K562 (cell line): ENCODE data around the gene PIP5K1B. TPM values are rescaled to one million over a fixed set of nuclear protein-coding genes. Genes with fewer than 3 reads are reported as not detected.

Experiments
- ATAC-seq: fragments of 200-7000 bp; cut with Tn5 transposase; 3 replicates; pipeline ENCODE4 v1.9.1; 2020; ENCODE audit warnings: moderate library complexity
- BruUV-seq: library from RNA; stranded (reverse); fragments of 400-500 nt; replicated peaks from 2 replicates; lab custom pipeline; 2021; lab: Mats Ljungman, UMichigan
- CTCF ChIA-PET: fragments of 300-600 bp; formaldehyde crosslinking; extraction: SDS; loops from one replicate; lab custom pipeline; 2021; ENCODE audit warnings: low intra/inter-chr PET ratio; lab: Yijun Ruan, JAX
- POLR2A ChIA-PET: fragments of 300-600, 350-650 bp; sonication (Branson Sonifier 250); formaldehyde crosslinking; extraction: SDS; loops from one replicate; lab custom pipeline; 2021; ENCODE audit warnings: antibody characterized with exemption, inconsistent platforms; lab: Yijun Ruan, JAX
- DNase-seq, 4 experiments: peaks; one replicate each; pipeline versions ENCODE4 v3.0.0 to v3.0.0-alpha.2; 2011 to 2018; ENCODE audit warnings: low spot score in 3 of 4, mixed read lengths in 3 of 4; ENCODE audit errors: extremely low read depth in 1 of 4
- FAIRE-seq: peaks from 2 replicates; lab custom pipeline; 2011; peaks lifted over from hg19 to GRCh38; lab: Jason Lieb, UNC
- H2AFZ ChIP-seq: 2 replicates; pipeline ENCODE4 v1.6.0; 2011; ENCODE audit warnings: low read depth, low read length, control low read depth, inconsistent platforms
- H3K27ac ChIP-seq: fragments of 200-600 bp; 3 replicates; pipeline ENCODE4 v1.8.0; 2011; ENCODE audit warnings: low read depth, mild to moderate bottlenecking, control low read depth, inconsistent platforms, low read length, moderate library complexity, mixed read lengths; ENCODE audit errors: extremely low read depth
- H3K27me3 ChIP-seq, 2 experiments: fragments of 300-600 bp in 1 of 2; 2 replicates in 1 of 2; 3 replicates in 1 of 2; pipeline versions ENCODE4 v1.6.0 to v1.8.0; 2011; ENCODE audit warnings: inconsistent platforms in 2 of 2, low read length in 2 of 2, mild to moderate bottlenecking in 1 of 2, mixed read lengths in 1 of 2, moderate library complexity in 1 of 2; ENCODE audit not compliant: control insufficient read depth in 2 of 2, insufficient read depth in 2 of 2
- H3K36me3 ChIP-seq: fragments of 300-600 bp; 3 replicates; pipeline ENCODE4 v1.8.0; 2011; ENCODE audit warnings: mild to moderate bottlenecking, low read length, inconsistent platforms; ENCODE audit not compliant: control insufficient read depth, insufficient read depth
- H3K4me1 ChIP-seq, 2 experiments: fragments of 200-600 bp in 1 of 2; replicated peaks in 1 of 2; 2 replicates in 1 of 2; 3 replicates in 1 of 2; pipeline versions ENCODE4 v1.5.1 to v1.8.0; 2011; ENCODE audit warnings: inconsistent platforms in 2 of 2, low read length in 2 of 2, mild to moderate bottlenecking in 1 of 2, mixed read lengths in 1 of 2, moderate library complexity in 1 of 2; ENCODE audit not compliant: control insufficient read depth in 2 of 2, insufficient read depth in 2 of 2
- H3K4me2 ChIP-seq: 2 replicates; pipeline ENCODE4 v1.6.1; 2011; ENCODE audit warnings: low read length, control low read depth, inconsistent platforms, mixed read lengths; ENCODE audit not compliant: insufficient read depth
- H3K4me3 ChIP-seq: fragments of 200-600 bp; sonication (generic), shearing (Covaris generic); 2 replicates; pipeline ENCODE4 v1.5.1; 2016; ENCODE audit warnings: control low read depth, inconsistent platforms
- H3K79me2 ChIP-seq: fragments of 200-600 bp; 3 replicates; pipeline ENCODE4 v1.8.0; 2011; ENCODE audit warnings: low read length, inconsistent platforms; ENCODE audit not compliant: control insufficient read depth, insufficient read depth
- H3K9ac ChIP-seq, 2 experiments: 2 replicates each; pipeline versions ENCODE4 v1.6.0 to v1.6.1; 2011; ENCODE audit warnings: low read depth in 2 of 2, low read length in 2 of 2, control low read depth in 1 of 2, inconsistent platforms in 1 of 2, mild to moderate bottlenecking in 1 of 2, mixed read lengths in 1 of 2; ENCODE audit not compliant: insufficient read depth in 1 of 2
- H3K9me1 ChIP-seq: one replicate; pipeline ENCODE4 v1.6.0; 2011; ENCODE audit warnings: inconsistent platforms, mild to moderate bottlenecking, low read length, moderate library complexity; ENCODE audit not compliant: control insufficient read depth, insufficient read depth
- H3K9me3 ChIP-seq: replicated peaks from 2 replicates; pipeline ENCODE4 v1.5.1; 2011; ENCODE audit warnings: low read depth, low read length, inconsistent platforms; ENCODE audit not compliant: control insufficient read depth, insufficient read depth
- H4K20me1 ChIP-seq: replicated peaks from 2 replicates; pipeline ENCODE4 v1.6.1; 2011; ENCODE audit warnings: low read length, inconsistent platforms, mixed read lengths; ENCODE audit not compliant: control insufficient read depth, insufficient read depth
- CEBPB ChIP-seq: fragments of 450-650 bp; IDR thresholded peaks from 2 replicates; pipeline ENCODE4 v1.6.1; 2016; ENCODE audit warnings: missing genetic modification characterization, missing compliant biosample characterization
- CEBPG ChIP-seq, 3 experiments: fragments of 200-800 bp in 1 of 3; sonication (Bioruptor generic) in 1 of 3; sonication (generic) in 1 of 3; formaldehyde crosslinking in 1 of 3; IDR thresholded peaks in 2 of 3; conservative IDR thresholded peaks in 1 of 3; 2 replicates each; pipeline versions ENCODE4 v1.6.1 to v1.8.0; 2016 to 2022; ENCODE audit warnings: missing compliant biosample characterization in 2 of 3, missing genetic modification characterization in 2 of 3, mild to moderate bottlenecking in 1 of 3, missing genetic modification reagents in 1 of 3
- KLF10 ChIP-seq: fragments of 250-450 bp; sonication (Bioruptor Pico); IDR thresholded peaks from 2 replicates; pipeline ENCODE4 v1.6.1; 2021; ENCODE audit warnings: matching md5 sums
- NFIC ChIP-seq: fragments of 450-650 bp; IDR thresholded peaks from 2 replicates; pipeline ENCODE4 v1.6.1; 2017; ENCODE audit warnings: mild to moderate bottlenecking, inconsistent platforms
- RUNX1 ChIP-seq: sonication (generic); IDR thresholded peaks from 2 replicates; pipeline ENCODE4 v1.6.1; 2016; ENCODE audit warnings: antibody characterized with exemption, low read depth
- WGBS: fragments of 100-300 bp; shearing (Covaris generic); methylation state at CpG from one replicate; pipeline ENCODE4 v1.1.6; 2016; ENCODE audit warnings: low coverage, mixed read lengths; ENCODE audit not compliant: insufficient coverage; ENCODE audit errors: missing lambda C conversion rate; 5-methylcytosine and 5-hydroxymethylcytosine counted together
- in situ Hi-C: fragments of 300-500 bp; cut with MboI; formaldehyde crosslinking; loops from 4 replicates; pipeline ENCODE4 v1.15.0; 2018; ENCODE audit warnings: inconsistent platforms, mixed read lengths
- intact Hi-C: fragments of 100-400 bp; cut with micrococcal nuclease; formaldehyde crosslinking; loops from 2 replicates; pipeline ENCODE4 v1.14.2; 2022
- polyA plus RNA-seq, 8 experiments: library from polyadenylated mRNA; depleted of rRNA in 4 of 8; stranded (reverse) in 5 of 8; unstranded in 3 of 8; fragments of >200 nt; fragmentation: Nextera tagmentation in 2 of 8; fragmentation: Illumina TruSeq in 1 of 8; extraction: Ambion mirVana in 2 of 8; extraction: Trizol in 1 of 8; gene quantifications; 2 replicates each; pipeline versions ENCODE4 v1.2.1 to v1.2.3, GENCODE V29; 2011 to 2014; ENCODE audit warnings: inconsistent platforms in 1 of 8, missing spikeins in 1 of 8
- total RNA-seq, 7 experiments: library from RNA; depleted of rRNA in 6 of 7; stranded (reverse); fragments of >200 nt in 6 of 7; fragmentation: Illumina TruSeq in 2 of 7; extraction: Trizol in 2 of 7; gene quantifications; 2 replicates each; pipeline versions ENCODE4 v1.2.1 to v1.2.3, GENCODE V29; 2011 to 2021; ENCODE audit warnings: low replicate concordance in 1 of 7

PIP5K1B gene
- total and polyA plus RNA-seq, 9 of the 15 experiments (the other 6 are each of a cell fraction or from before 2014, with no cell fraction given) = 3.1 to 12.9 (median 7.4) TPM

DNA sequence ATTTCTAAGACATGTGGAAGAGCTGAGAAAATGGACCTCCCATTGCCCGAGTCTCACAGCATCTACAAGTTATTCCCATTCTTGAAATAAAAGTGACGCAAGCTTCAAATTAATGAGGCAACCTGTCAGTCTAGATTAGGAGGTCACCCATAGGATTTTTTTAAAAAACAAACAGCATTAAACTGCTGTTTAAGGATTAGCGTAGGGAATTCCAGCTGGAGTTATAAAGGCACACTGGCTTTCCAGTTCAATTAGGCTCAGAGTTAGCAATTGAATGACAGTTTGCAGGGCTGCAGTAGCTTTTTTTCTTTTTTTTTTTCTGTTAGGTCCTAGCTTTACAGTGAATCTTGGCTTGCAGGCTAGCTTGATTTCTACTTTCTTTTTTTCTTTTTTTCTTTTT, 292.6 kb downstream of the PIP5K1B start:
- Histone ChIP-seq H3K9me3 (no peaks in the 10 kb centered on the region), H3K4me3 (no peak overlapping the region), H3K27me3 (no peaks in the 10 kb centered on the region), H3K36me3 (no peaks in the 10 kb centered on the region; the same call in 2 of the 3 replicates), H3K4me2 (no peak overlapping the region), H3K27ac (no peak overlapping the region), H3K79me2 (no peaks in the 10 kb centered on the region), H2AFZ (no peak overlapping the region), H3K9me1 (no peaks in the 10 kb centered on the region), H4K20me1 (no peaks in the 10 kb centered on the region), H3K9ac (no peak overlapping the region), H3K4me1 (peaks cover 5 to 16% of the 10 kb centered on the region in 2 experiments; a peak in 4 of 5 replicates)
- TF ChIP-seq KLF10 = no peak
- TF ChIP-seq CEBPG (CRISPR knock-in tag; IDR thresholded peaks at IDR 0.05) = 0 out of 2 replicates have a peak, but pooled peaks have one; percentile 15
- 0 out of 4 replicates have a peak, but pooled peaks of 1 of the 2 experiments have one; percentile 16 for TF ChIP-seq CEBPG (tag; conservative IDR thresholded peaks at IDR 0.05 in 1 of 2, IDR thresholded peaks at IDR 0.05 in 1 of 2)
- peak; percentile 26; the same call in 1 of the 2 replicates for TF ChIP-seq CEBPB (tag)
- CTCF ChIA-PET = interaction anchor here (0.6 to 1.2 kb wide), 2 partner anchors 146 to 414 kb away, joined by 3 read pairs; no protein-coding TSS in a partner anchor
- POLR2A ChIA-PET = no interaction called here
- ATAC-seq = no peak
- in situ Hi-C loops (no loop called here), intact Hi-C loops (loop anchor here (2.0 to 5.0 kb wide), 7 partner anchors 21 to 299 kb away; a partner anchor contains a TSS)
- no peak for DNase-seq
- 60% methylated on average over 1 of the region's 3 CpGs for WGBS
- BruUV-seq = no TSS peak
- no peak for FAIRE-seq

DNA sequence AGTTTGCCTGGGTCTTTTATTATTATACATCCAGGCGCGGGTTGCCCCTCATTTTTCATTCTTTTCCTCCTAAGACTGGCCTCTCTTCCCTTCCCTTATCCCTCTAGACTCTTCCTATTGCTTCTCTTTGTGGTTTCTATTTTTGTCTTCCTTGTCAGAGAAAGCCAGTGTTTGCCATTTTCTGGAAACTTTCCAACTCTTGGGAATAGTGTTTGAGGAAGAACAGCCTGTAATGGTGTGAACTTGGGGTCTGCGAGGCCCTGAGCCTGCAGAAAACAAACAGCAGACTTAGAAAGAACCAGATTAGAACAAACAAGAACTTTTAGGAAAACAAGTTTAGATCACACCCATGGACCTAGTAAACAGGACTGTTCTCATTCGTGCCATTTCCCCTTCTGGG, 293.3 kb downstream of the PIP5K1B start:
- H3K36me3 ChIP-seq = no peaks in the 10 kb centered on the region; the same call in 2 of the 3 replicates
- H3K27me3 ChIP-seq = no peaks in the 10 kb centered on the region
- no TSS peak for BruUV-seq
- intact Hi-C loops = loop anchor here (2.0 to 5.0 kb wide), 7 partner anchors 20 to 300 kb away; a partner anchor contains a TSS
- no peak for ATAC-seq
- in situ Hi-C loops = no loop called here
- peak overlapping the region; percentile 5 to 56; a peak in 1 of 4 replicates for H3K9ac ChIP-seq
- H3K9me3 ChIP-seq = no peaks in the 10 kb centered on the region
- H3K27ac ChIP-seq = peak overlapping the region; percentile 48; the same call in 1 of the 3 replicates
- DNase-seq = no peak
- H3K4me1 ChIP-seq = peaks cover 5 to 16% of the 10 kb centered on the region in 2 experiments; a peak in 4 of 5 replicates
- TF ChIP-seq RUNX1 (no peak), NFIC (peak; percentile 64)
- H2AFZ ChIP-seq = peak overlapping the region; percentile 64
- no peaks in the 10 kb centered on the region for H4K20me1 ChIP-seq
- CTCF ChIA-PET = interaction anchor here (0.6 to 2.8 kb wide), 2 partner anchors 195 to 413 kb away, joined by 3 to 27 read pairs; no protein-coding TSS in a partner anchor
- POLR2A ChIA-PET = no interaction called here
- 15% methylated on average over 4 of the region's 4 CpGs for WGBS
- no peak overlapping the region for H3K4me2 ChIP-seq
- H3K79me2 ChIP-seq = no peaks in the 10 kb centered on the region
- FAIRE-seq = peak; percentile 46
- H3K9me1 ChIP-seq = no peaks in the 10 kb centered on the region
- no peak overlapping the region for H3K4me3 ChIP-seq
